Measurements from ENCODE around the gene MRPL16.

The MRPL16 gene

DNA sequence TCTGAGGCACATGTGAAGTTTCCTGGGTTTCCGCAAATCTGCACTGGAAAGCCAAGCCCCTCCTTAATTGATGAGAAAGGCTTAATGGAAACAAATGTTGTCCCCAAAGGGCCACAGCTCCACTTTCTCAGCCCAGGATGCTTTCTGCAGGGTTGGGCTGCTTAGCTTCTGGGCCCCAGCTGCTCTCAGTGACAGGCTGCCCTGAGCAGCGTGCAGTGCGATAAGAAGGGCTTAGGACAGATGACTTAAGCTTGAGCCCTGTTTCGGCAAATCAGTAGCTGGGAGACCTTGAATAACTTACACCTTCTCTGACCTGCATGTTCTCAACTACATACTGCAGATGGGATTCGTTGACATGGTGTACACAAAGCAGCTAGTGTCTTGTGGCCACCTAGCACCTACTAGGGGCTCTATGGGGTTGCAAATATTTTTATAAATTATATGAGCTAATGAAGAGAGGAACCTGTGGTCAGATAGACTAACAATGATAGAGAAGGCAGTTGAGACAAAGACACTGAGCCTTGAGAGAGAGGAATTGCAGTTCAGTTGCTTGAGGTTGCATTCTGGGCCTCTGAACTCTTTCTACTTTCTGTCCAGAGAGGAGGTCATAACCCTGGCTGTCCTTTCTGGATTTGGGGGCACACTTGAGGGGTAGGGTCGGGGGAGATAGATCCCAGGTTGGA is 43.9 kb downstream of the MRPL16 start:
- H3K79me2 ChIP-seq (ENCODE audit: insufficient read depth, low read length), result no peaks in the 10 kb centered on the region
- no peaks in the 10 kb centered on the region for H4K20me1 ChIP-seq (ENCODE audit: low read depth, low read length)

DNA sequence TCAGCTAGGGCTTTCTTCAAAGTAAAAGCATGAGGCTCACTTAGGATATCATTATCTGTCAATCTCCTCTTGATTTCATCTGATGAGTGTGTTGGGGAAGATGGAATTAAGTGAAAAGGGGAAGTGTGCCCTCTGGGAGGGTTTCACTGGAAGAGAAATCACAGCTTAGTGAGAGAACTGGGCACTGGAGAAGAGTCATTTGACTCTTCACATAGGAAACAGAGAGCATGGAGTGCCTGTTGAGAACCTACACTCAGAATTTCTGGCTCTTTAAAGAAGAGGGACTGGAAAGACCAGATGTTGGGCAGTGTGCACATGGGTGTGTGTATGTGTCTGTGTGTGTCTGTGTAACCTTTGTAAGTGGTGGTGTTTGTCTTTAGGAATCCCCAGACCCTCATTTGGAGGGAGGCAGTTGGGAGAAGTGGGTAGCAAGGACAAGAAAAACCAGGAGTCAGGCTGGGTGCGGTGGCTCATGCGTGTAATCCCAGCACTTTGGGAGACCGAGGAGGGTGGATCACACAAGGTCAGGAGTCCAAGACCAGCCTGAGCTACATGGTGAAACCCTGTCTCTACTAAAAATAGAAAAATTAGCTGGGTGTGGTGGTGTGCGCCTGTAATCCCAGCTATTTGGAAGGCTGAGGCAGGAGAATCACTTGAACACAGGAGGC is 45.4 kb downstream of the MRPL16 start:
- no peaks in the 10 kb centered on the region for H3K36me3 ChIP-seq (ENCODE audit: low read length)
- no peak overlapping the region for H3K27ac ChIP-seq (ENCODE audit: low read depth, low read length)
- H3K4me2 ChIP-seq (ENCODE audit: low read depth, low read length, poor library complexity, severe bottlenecking), result no peak overlapping the region
- H4K20me1 ChIP-seq (ENCODE audit: low read depth, low read length), result no peaks in the 10 kb centered on the region
- no peaks in the 10 kb centered on the region for H3K9me3 ChIP-seq (ENCODE audit: insufficient read depth, low read length)
- H3K9me2 ChIP-seq (replicated peaks; ENCODE audit: insufficient read depth, low read length), result no peaks in the 10 kb centered on the region
- no peaks in the 10 kb centered on the region for H3K27me3 ChIP-seq (ENCODE audit: low read length)
- no peaks in the 10 kb centered on the region for H3K79me2 ChIP-seq (ENCODE audit: insufficient read depth, low read length)
- no peak for TF ChIP-seq CTCF (IDR thresholded peaks at IDR 0.05; ENCODE audit: insufficient read depth, low read length, poor library complexity, severe bottlenecking)
- no peak overlapping the region for H3K9ac ChIP-seq (ENCODE audit: low read length)
- no peaks in the 10 kb centered on the region for H3F3A ChIP-seq (ENCODE audit: insufficient read depth)
- no peak overlapping the region for H2AFZ ChIP-seq (ENCODE audit: low read depth, low read length, severe bottlenecking)
- H3K4me3 ChIP-seq (ENCODE audit: insufficient read depth, low read length, poor library complexity, severe bottlenecking), result no peak overlapping the region

More for the DNA sequence above, 43.9 kb downstream of the MRPL16 start:
- Histone ChIP-seq H3F3A (ENCODE audit: insufficient read depth) (no peaks in the 10 kb centered on the region), H3K9me2 (replicated peaks; ENCODE audit: insufficient read depth, low read length) (no peaks in the 10 kb centered on the region), H3K27ac (ENCODE audit: low read depth, low read length) (no peak overlapping the region), H3K4me2 (ENCODE audit: low read depth, low read length, poor library complexity, severe bottlenecking) (no peak overlapping the region), H3K36me3 (ENCODE audit: low read length) (no peaks in the 10 kb centered on the region), H3K4me3 (ENCODE audit: insufficient read depth, low read length, poor library complexity, severe bottlenecking) (no peak overlapping the region), H3K9me3 (ENCODE audit: insufficient read depth, low read length) (no peaks in the 10 kb centered on the region), H3K27me3 (ENCODE audit: low read length) (no peaks in the 10 kb centered on the region), H2AFZ (ENCODE audit: low read depth, low read length, severe bottlenecking) (no peak overlapping the region), H3K9ac (ENCODE audit: low read length) (no peak overlapping the region)
- TF ChIP-seq EZH2phosphoT487 (conservative IDR thresholded peaks at IDR 0.05; ENCODE audit: low read length) (no peak), CTCF (IDR thresholded peaks at IDR 0.05; ENCODE audit: insufficient read depth, low read length, poor library complexity, severe bottlenecking) (no peak)

GRCh38 chr11:59761993-59762392 is 48.6 kb downstream of the MRPL16 start:
- no peak for TF ChIP-seq CTCF (IDR thresholded peaks at IDR 0.05; ENCODE audit: insufficient read depth, low read length, poor library complexity, severe bottlenecking)
- TF ChIP-seq EZH2phosphoT487 (conservative IDR thresholded peaks at IDR 0.05; ENCODE audit: low read length), result no peak
- Histone ChIP-seq H4K20me1 (ENCODE audit: low read depth, low read length) (no peaks in the 10 kb centered on the region), H3K9me2 (replicated peaks; ENCODE audit: insufficient read depth, low read length) (no peaks in the 10 kb centered on the region), H3K4me3 (ENCODE audit: insufficient read depth, low read length, poor library complexity, severe bottlenecking) (no peak overlapping the region), H3K27ac (ENCODE audit: low read depth, low read length) (no peak overlapping the region), H3F3A (ENCODE audit: insufficient read depth) (no peaks in the 10 kb centered on the region), H3K4me2 (ENCODE audit: low read depth, low read length, poor library complexity, severe bottlenecking) (no peak overlapping the region), H2AFZ (ENCODE audit: low read depth, low read length, severe bottlenecking) (no peak overlapping the region), H3K36me3 (ENCODE audit: low read length) (no peaks in the 10 kb centered on the region), H3K9me3 (ENCODE audit: insufficient read depth, low read length) (no peaks in the 10 kb centered on the region), H3K9ac (ENCODE audit: low read length) (no peak overlapping the region), H3K27me3 (ENCODE audit: low read length) (no peaks in the 10 kb centered on the region), H3K79me2 (ENCODE audit: insufficient read depth, low read length) (no peaks in the 10 kb centered on the region)
